Measurements from ENCODE around the gene CAPS.

CAPS gene

GRCh38 chr19:5892772-5893275 lies 21.2 kb upstream of the CAPS start:
- DNase-seq: no peak

DNA sequence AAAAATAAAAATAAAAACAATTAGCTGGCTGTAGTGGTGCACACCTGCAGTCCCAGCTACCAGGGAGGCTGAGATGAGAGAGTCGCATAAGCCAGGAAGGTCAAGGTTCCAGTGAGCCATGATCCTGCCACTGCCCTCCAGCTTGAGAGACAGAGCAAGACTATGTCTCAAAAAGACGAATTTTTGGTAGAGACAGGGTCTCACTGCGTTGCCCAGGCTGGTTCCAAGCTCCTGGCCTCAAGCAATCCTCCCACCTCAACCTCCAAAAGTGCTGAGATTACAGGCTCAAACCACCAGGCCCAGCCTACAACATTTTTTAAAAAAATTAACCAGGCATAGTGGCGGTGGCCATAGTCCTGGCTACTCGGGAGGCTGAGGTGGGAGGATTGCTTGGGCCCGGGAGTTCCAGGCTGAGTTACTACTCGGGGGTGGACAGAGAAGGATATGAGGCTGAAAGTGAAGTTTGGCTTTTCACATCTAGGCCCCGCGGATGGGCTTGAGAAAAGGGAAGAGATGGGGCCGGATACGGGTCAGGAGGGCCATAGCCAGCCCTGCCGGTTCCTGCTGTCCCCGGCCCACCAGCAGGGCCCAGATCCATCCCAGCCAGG lies 20.7 kb upstream of the CAPS start:
- no peak for DNase-seq

DNA sequence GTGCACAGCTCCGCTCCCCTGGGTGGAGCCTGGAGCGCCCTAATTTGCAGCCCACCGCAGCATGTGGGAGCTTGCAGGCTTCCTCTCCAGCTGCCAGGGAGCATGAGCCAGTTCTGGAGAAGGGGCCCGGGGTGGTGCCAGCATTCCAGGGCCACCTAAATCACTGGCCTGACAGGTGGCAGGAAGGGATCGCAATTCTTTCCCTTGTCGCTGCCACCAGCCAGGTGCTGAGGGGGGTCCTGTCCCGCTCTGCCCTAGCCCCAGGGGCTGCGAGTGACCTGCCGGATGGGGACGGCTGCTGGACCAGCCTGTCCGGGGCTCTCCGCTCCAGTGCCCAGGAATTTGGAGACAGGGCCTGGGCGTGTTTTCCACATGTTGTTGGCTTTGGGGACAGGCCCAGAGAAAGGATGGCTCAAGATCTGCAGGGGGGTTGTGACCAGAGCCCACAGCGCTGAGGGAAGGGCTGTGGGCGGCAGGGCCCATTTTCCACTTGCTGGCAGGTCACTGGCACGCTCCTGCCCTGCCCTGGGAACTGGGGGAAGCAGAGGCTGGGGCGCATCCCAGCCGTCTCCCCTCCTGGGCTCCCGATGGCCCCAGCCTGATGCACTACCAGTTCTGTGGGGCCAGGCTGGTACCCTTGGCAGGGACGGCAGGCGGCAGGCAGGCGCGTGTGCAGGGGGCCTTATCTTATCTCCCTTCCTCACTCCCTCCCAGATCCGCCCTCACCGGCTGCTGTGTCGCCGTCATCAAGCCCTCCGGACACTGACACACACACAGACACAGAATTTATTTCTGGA lies 19.9 kb upstream of the CAPS start:
- no peak for DNase-seq

DNA sequence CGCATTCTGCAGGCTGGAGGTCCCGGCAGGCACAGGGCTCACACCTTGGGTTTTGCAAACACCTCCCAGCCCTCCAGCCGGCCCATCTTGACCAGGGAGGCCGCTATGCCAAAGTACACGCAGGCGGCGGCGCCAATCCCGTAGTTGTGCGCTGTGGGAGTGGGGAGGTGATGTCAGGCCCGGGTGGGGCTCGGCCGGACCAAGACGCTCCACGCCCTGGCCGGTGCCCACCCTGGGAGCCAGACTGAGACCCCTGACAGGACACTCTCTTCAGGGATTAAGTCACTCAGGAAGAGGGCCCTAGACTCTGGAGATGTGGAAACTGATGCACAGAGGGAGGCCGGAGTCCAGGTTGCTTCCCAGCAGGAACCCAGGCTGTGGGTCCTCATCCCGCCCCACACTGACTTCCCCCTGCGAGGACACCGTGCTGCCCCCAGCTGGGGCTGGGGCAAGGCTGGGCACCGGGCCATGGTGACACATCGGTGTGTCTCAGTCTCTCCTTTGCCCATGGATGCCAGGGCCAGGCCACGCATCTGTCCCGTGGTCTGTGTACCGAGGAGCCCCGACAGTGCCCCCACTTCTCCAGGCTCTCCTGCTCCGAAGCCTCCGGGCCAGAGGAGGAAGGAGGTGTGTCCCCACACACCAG lies 19.2 kb upstream of the CAPS start:
- DNase-seq: no peak

GRCh38 chr19:5895409-5895808 lies 18.6 kb upstream of the CAPS start:
- DNase-seq: no peak

DNA sequence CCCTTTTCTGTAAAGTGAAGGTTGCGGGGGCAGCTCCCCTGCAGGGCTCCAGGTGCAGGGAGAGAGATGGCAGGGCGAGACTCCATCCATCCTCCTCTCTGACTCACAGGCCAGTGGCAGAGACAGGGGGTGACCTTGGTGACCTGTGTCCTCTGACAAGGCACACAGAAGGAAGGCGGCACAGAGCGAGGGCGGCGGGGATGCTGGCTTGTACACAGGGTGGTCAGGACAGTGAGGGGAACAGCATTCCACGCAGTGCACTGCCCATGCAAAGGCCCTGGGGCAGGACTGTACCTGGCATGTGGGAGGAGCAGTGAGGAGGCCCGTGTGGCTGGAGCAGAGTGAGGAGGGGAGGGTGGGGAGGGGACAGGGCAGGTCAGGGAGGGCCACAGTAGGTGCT lies 18.2 kb upstream of the CAPS start:
- no peak for DNase-seq

- no peak for DNase-seq
These were observed 17.5 kb upstream of the CAPS start for GRCh38 chr19:5896365-5897076.

DNA sequence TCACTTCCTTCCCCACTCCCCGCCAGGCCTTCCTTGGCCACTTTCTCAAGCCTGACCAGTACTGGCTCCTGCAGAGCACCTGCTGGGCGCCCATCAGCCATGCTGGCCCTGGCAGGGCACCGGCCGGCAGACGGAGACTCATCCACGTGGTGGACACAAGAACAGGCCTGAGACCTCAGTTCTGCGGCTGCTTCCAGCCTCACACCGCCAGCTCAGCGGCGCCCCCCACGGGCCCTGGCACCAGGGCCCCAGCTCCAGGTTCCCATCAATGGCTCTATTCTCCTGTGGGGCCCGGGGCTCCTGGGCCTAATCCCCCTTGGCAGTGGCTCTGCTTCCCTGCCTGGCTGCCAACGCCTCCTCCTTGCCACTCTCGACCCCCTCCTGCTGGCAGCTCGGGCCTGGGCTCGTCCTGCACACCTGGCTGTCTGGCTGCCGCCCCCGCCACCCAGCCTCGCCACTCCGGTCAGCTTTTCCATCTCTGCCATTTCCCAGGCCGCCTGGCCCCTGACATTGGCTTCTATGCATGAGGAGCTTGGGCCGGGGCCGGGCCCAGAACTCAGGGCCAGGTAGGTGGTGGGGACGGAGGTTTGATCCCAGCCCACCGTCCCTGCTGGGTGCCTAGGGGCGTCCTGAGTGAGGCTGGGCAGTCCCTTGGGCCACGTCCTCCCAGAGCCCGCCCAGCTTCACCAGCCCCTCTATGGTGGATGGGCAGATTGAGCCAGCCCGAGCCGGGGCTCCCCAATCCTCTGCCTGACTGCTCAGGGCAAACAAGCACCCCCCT lies 16.7 kb upstream of the CAPS start:
- no peak for DNase-seq

GRCh38 chr19:5899728-5900526 lies 14.1 kb upstream of the CAPS start:
- DNase-seq: no peak

GRCh38 chr19:5900976-5901375 lies 13.1 kb upstream of the CAPS start:
- no peak for DNase-seq

DNA sequence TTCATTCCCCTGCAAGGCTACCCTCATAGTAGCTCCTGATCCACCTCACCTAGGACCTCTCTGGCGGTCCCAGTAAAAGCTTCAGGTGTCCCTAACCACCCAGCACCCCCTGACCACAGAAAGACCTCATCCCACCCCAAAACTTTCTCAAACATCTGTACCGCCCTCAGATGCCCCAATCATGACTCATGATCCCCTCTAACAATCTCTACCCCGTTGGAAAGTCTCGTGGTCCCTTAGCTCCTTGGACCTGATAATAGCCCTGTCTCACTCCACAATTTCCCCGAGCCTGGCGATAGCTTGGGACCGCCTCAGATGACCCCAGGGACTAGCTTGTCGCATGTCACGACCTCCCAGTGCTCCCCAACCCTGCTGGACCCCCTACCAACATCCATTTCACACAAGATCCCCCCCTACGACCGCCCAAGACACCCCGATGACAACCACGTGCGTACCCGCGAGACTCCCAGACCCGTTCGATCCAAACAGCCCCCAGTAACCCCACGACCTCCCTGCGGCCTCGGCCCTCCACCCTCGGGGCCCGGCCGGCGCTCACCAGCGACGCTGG lies 10.9 kb upstream of the CAPS start:
- DNase-seq: no peak

DNA sequence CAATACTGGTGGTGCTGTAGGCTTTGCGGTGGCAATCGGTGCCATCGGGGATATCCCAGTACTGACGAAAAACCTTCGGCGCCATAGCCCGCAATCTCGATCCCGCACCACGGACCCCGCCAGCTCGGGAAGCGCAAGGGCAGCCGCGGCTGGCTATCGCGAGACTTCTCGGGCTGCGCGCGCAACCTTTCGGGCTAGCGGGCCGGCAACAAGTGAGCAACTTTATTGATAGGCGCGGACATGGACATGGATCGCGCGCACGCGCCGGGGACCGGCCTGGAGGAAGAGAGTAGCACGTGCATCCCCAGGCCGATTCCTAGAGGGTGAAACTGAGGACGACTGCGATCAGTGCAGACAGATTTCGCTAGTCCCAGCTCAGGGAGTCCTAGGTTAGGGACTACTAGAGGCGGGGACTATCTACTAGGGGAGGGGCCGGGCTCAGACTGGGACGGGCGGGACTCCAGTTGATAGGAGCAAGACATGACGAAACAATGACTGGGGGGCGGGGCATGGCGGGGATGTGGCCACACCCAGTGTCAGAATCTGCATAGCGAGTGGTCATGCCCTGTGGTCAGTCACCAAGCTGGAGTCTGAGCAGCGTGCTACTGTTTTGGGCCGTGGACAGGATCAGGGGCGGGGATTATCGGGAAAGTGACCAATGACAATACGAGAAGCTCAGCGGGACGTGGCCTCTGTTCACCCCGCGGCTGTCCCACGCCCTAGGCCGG lies 10.3 kb upstream of the CAPS start, which contains the start of gene NDUFA11:
TSS of gene NDUFA11 (minus strand) at position 167 of the 728 bp plus-strand sequence. CDS start at position 85, 82 bp downstream.
- peak; percentile 100 for DNase-seq

DNA sequence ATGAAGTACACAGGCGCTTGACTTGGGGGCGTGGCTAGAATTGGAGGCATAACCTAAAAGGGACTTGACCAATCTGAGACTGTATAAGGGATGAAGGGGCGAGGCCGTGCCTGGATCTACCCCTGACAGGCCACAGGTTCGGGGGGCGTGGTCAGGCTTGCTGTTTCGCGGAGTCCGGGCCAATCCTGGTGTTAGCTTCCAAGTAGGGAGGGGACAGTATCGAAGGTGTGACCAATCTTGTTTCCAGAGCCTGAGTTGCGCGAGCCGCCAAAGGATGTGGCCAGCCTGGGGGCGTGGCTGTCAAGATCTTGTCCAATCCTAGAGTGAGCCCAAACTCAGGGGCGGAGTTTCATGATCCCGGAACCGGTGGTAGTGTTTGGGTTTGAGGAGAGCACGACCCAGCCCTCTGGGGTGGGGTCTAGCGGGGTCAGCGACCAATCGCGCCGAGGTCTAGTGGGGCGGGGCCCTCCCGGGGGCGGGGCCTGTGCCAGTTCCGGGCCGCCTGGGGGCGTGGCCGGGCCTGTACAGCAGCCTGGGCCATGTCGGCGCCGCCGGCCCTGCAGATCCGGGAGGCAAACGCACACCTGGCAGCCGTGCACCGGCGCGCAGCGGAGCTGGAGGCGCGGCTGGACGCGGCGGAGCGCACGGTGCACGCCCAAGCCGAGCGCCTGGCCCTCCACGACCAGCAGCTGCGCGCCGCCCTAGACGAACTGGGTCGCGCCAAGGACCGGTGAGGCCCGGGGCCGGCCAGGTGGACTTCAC lies 9.5 kb upstream of the CAPS start, which contains the start of gene VMAC:
TSS of gene VMAC (plus strand) at position 521 of the 762 bp plus-strand sequence. CDS start at position 540, 19 bp downstream.
- peak; percentile 100 for DNase-seq

GRCh38 chr19:5905114-5905778 lies 8.8 kb upstream of the CAPS start:
- no peak for DNase-seq

DNA sequence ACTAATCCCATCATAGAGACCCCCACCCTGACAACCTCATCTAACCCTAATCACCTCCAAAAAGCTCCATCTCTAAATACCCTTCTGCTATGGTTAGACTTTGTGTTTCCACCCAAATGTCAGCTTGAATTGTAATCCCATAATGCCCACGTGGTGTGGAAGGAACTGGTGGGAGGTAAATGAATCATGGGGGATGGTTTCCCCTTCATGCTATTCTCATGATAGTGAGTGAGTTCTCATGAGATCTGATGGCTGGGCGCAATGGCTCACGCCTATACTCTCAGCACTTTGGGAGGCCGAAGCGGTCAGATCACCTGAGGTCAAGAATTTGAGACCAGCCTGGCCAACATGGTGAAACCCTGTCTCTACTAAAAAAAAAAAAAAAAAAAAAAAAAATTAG lies 6.8 kb upstream of the CAPS start:
- no peak for DNase-seq

GRCh38 chr19:5908773-5909442 lies 5.1 kb upstream of the CAPS start:
- DNase-seq: no peak

GRCh38 chr19:5910638-5910907 lies 3.5 kb upstream of the CAPS start:
- no peak for DNase-seq

DNA sequence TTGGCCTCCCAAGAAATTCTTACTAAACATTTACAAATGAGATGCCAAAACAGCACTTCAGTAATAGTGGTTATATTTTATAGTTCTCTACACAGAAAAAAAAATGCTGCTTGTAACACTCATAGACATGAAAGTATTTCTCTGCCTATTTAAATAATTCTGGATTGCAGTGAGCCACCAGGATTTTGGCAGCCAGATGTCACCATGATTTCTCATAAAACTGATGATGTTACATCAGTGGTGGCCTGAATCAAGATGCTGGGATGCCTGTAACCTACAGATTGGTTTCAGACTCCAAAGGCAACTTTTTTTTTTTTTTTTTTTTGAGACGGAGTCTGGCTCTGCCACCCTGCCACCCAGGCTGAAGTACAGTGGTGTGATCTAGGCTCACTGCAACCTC lies 2.7 kb upstream of the CAPS start:
- DNase-seq: no peak

- DNase-seq: no peak
These were observed 312 bp downstream of the CAPS start for GRCh38 chr19:5914358-5914774.

All from amniotic stem cell (primary cell).